GM13976 (cell line): ENCODE results near the gene ARHGEF16.

Experiments
- DNase-seq: peaks from one replicate; pipeline ENCODE4 v3.0.0; 2012; ENCODE audit warnings: low spot score
- CTCF ChIP-seq: IDR thresholded peaks from 2 replicates; pipeline ENCODE4 v1.5.1; 2012; ENCODE audit warnings: borderline replicate concordance, mild to moderate bottlenecking; ENCODE audit not compliant: insufficient read depth; ENCODE audit errors: extremely low read depth, missing control alignments, control extremely low read depth
- in situ Hi-C: fragments of 300-500 bp; cut with MboI; formaldehyde crosslinking; loops from one replicate; pipeline ENCODE4 v1.12.0; 2022; ENCODE audit warnings: low sequenced_read_pairs, mixed read lengths, inconsistent platforms; ENCODE audit not compliant: unreplicated experiment

ARHGEF16 gene

GRCh38 chr1:3422638-3423037, 31.8 kb upstream of the ARHGEF16 start:
- in situ Hi-C loops = no loop called here
- no peak for TF ChIP-seq CTCF
- DNase-seq = no peak

GRCh38 chr1:3423245-3423829, 31.1 kb upstream of the ARHGEF16 start:
- TF ChIP-seq CTCF = no peak
- in situ Hi-C loops = no loop called here
- no peak for DNase-seq

DNA sequence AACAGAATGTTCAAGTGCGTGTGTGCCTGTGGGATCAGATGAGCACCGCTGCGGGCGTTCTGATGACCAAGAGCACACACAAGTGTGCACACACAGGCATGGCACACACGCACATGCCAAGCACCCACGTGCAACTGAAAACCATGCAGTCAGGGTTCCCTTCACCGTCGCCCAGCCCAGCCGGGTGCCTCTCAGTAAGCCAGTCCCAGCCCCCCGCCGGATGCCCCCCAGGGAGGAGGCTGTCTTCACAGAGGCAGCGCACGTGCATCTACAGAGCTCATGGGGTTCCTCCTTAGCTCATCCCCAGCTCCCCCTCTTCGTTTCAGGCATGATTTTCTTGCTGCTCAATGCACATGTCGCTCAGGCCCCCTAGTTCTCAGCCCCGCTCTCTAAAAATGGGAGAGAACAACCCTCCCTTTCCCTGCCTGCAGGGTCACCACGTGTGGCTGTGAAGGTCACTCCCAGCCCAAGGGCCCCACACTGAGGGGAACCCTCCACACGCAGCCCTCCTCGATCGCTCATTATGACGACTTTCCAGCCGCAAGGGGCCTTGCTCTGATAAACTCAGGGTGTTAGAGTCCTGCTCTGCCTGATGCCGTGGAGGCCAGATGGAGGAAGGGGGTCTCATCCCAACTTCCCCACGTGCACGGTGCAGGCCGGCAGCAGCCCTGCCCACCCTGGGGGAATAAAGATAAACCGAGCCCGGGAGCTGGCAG, 30.4 kb upstream of the ARHGEF16 start:
- in situ Hi-C loops = no loop called here
- no peak for TF ChIP-seq CTCF
- no peak for DNase-seq

- no peak for TF ChIP-seq CTCF
- in situ Hi-C loops = no loop called here
- DNase-seq = no peak
Observed at GRCh38 chr1:3425486-3426215, 28.8 kb upstream of the ARHGEF16 start.

DNA sequence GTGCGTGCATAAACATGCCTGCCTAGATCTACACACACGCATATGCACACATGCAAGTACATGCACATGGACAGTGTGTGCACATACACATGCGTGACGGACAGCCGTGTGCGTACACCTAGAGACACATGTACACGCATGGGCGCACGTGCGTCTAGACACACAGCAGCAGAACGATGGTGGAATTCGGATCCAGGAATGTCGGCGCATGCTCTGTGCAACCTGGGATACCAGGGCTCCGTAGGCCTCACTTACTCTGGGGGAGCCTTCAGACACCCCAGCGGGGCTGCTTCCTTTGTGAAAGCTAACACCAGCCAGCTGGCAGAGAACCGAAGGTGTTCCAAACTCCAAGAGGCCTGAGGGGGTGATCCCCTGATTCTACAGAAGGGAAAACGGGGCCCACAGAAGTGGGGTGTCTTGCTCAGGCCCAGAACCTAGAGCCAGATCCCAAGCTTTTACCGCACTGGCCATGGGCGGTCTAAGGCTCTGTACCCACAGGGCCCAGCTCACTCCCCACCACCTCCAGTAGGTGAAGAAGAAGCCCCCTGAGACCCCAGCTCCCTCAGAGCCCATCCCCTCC, 27.4 kb upstream of the ARHGEF16 start:
- in situ Hi-C loops = no loop called here
- no peak for TF ChIP-seq CTCF
- DNase-seq = no peak
